SHP77 treated with DMSO at 0.1 percent for 48 hours (cell line): ENCODE measurements around the gene EPN2.
A peak's percentile ranks its signal among the peaks of the same experiment; 100 is the strongest.

Experiments
- DNase-seq: peaks from one replicate; lab custom pipeline; 2025; lab: John Stamatoyannopoulos, UW

Gene EPN2

GRCh38 chr17:19311421-19312215 lies 74.5 kb downstream of the EPN2 start:
- DNase-seq = no peak

GRCh38 chr17:19312406-19312805 lies 75.2 kb downstream of the EPN2 start:
- no peak for DNase-seq

GRCh38 chr17:19313066-19313745 lies 76.0 kb downstream of the EPN2 start:
- no peak for DNase-seq

GRCh38 chr17:19313746-19314651 lies 76.8 kb downstream of the EPN2 start:
- no peak for DNase-seq

- DNase-seq = no peak
These were observed 77.9 kb downstream of the EPN2 start for GRCh38 chr17:19315104-19315503.

GRCh38 chr17:19316761-19317358 lies 79.7 kb downstream of the EPN2 start:
- no peak for DNase-seq

- peak; percentile 79 for DNase-seq
These were observed 80.4 kb downstream of the EPN2 start for GRCh38 chr17:19317359-19318095.

- DNase-seq = no peak
These were observed 81.4 kb downstream of the EPN2 start for GRCh38 chr17:19318611-19319010.

- no peak for DNase-seq
These were observed 82.8 kb downstream of the EPN2 start for GRCh38 chr17:19319771-19320505.

GRCh38 chr17:19320876-19321275 lies 83.7 kb downstream of the EPN2 start:
- no peak for DNase-seq

- DNase-seq = no peak
These were observed 84.4 kb downstream of the EPN2 start for GRCh38 chr17:19321481-19322128.

GRCh38 chr17:19322129-19322505 lies 85.0 kb downstream of the EPN2 start:
- no peak for DNase-seq

GRCh38 chr17:19322861-19323260 lies 85.7 kb downstream of the EPN2 start:
- no peak for DNase-seq

GRCh38 chr17:19325542-19325941 lies 88.4 kb downstream of the EPN2 start:
- no peak for DNase-seq

- DNase-seq = no peak
These were observed 90.0 kb downstream of the EPN2 start for GRCh38 chr17:19327031-19327783.

- DNase-seq = no peak
These were observed 91.4 kb downstream of the EPN2 start for GRCh38 chr17:19328441-19329061.

- no peak for DNase-seq
These were observed 92.0 kb downstream of the EPN2 start for GRCh38 chr17:19329136-19329535.

GRCh38 chr17:19329839-19330238 lies 92.7 kb downstream of the EPN2 start:
- no peak for DNase-seq

- DNase-seq = no peak
These were observed 93.1 kb downstream of the EPN2 start for GRCh38 chr17:19330271-19330670.
